Ovary (tissue), 9 donors: ENCODE results near the gene SLIT1. TPM values are rescaled to one million over a fixed set of nuclear protein-coding genes. Genes with fewer than 3 reads are reported as not detected.

ENCODE experiments used
- DNase-seq, 5 donors: peaks; one replicate each; pipeline ENCODE4 v3.0.0-alpha.2; 2019 to 2020
- H3K27ac ChIP-seq, 2 donors: fragments of 200-600 bp; one replicate each; pipeline versions ENCODE4 v1.5.1 to v1.8.0; 2019 to 2022
- H3K27me3 ChIP-seq: fragments of 200-600 bp; one replicate; pipeline ENCODE4 v1.8.0; 2022
- H3K36me3 ChIP-seq: fragments of 200-600 bp; sonication (generic); one replicate; pipeline ENCODE4 v1.5.1; 2019
- H3K4me1 ChIP-seq: one replicate; pipeline ENCODE4 v1.8.1; 2013; ENCODE audit warnings: mild to moderate bottlenecking, moderate library complexity; ENCODE audit not compliant: insufficient read depth
- H3K4me3 ChIP-seq: fragments of 200-600 bp; sonication (generic); one replicate; pipeline ENCODE4 v1.5.1; 2017
- H3K9me3 ChIP-seq, 2 donors: fragments of 200-600 bp in 1 of 2; sonication (generic) in 1 of 2; one replicate each; pipeline versions ENCODE4 v1.5.1 to v1.8.1; 2013 to 2019; ENCODE audit warnings: mild to moderate bottlenecking in 1 of 2, moderate library complexity in 1 of 2
- CTCF ChIP-seq, 3 donors: fragments of 450-650 bp in 2 of 3; fragments of 200-600 bp in 1 of 3; IDR thresholded peaks; one replicate each; pipeline versions ENCODE4 v1.5.1 to v1.8.0; 2016 to 2022; ENCODE audit warnings: antibody characterized with exemption in 3 of 3, mild to moderate bottlenecking in 1 of 3
- EP300 ChIP-seq: sonication (generic); formaldehyde crosslinking; IDR thresholded peaks from one replicate; pipeline ENCODE4 v1.6.1; 2017; ENCODE audit warnings: antibody characterized with exemption
- POLR2A ChIP-seq: fragments of 450-650 bp; IDR thresholded peaks from one replicate; pipeline ENCODE4 v1.6.1; 2017; ENCODE audit warnings: antibody characterized with exemption, mild to moderate bottlenecking, moderate library complexity
- WGBS, 3 donors: extraction: QIAGEN DNeasy Blood & Tissue Kit in 1 of 3; methylation state at CpG; one replicate each; pipeline versions ENCODE4 v1.1.5 to v1.1.7; 2013 to 2017; 5-methylcytosine and 5-hydroxymethylcytosine counted together
- intact Hi-C, 4 donors: fragments of 100-400 bp; cut with DNase I; formaldehyde crosslinking; loops; one replicate each; pipeline versions ENCODE4 v1.11.0 to v1.15.1; 2022 to 2023
- polyA plus RNA-seq, 2 donors: library from polyadenylated mRNA; stranded (reverse); fragments of 200-250 nt in 1 of 2; fragments of 350-450 nt in 1 of 2; fragmentation: Illumina TruSeq in 1 of 2; extraction: RNeasy Lipid Tissue Mini Kit (QIAGEN cat#74804) in 1 of 2; gene quantifications; one replicate each; pipeline ENCODE4 v1.2.3, GENCODE V29; 2013 to 2014
- total RNA-seq, 7 donors: library from RNA; depleted of rRNA in 2 of 7; stranded (reverse); fragments of >200 nt in 2 of 7; fragmentation: NEBNext Ultra II Directional in 3 of 7; extraction: Animal tissue kit (Norgen Biotek cat#: 25700) in 3 of 7; gene quantifications; one replicate each; pipeline versions ENCODE4 v1.1.0 to v1.2.4, GENCODE V29; 2016 to 2023
- donor health status: DM: no; HTN: no; CAD: no; lungs with moderate emphysema.
- donor health status: DM: no; HTN: no; CAD: no.
- donor health status: Bipolar disorder and iron deficiency.
- donor health status: DM: yes; HTN: yes; CAD: no.
- donor health status: DM: no; HTN: no; CAD: no.
- donor health status: DM: yes; HTN: yes; CAD: no.

The SLIT1 gene
- total and polyA plus RNA-seq, 9 donors = under 0.01 to 0.62 (median 0.25) TPM

DNA sequence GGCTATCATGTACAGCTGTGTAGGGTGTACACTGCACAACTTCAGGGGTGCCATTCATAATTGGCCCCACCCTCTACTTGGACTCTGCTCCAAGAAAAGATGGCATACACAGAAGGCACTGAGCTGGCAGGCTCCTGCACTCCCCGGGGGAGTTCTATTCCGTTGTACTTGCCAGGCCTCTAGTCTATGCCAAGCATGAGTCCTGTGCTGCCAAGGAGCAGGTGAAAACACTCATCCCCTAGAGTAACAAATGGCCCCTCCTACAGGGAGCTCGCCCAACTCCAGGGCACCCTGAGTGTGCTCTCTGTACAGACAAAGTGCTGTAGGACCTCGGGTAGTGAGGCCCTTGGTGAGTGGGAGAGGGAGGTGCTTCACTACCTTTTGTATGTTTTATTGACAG, 127.2 kb downstream of the SLIT1 start:
- no peak for DNase-seq
- intact Hi-C loops = no loop called here
- Histone ChIP-seq H3K36me3 (no peaks in the 10 kb centered on the region), H3K4me3 (no peak overlapping the region), H3K27me3 (no peaks in the 10 kb centered on the region), H3K9me3 (no peaks in the 10 kb centered on the region), H3K27ac (no peak overlapping the region), H3K4me1 (no peaks in the 10 kb centered on the region)
- WGBS, 3 donors = 40 to 56% (median 43%) methylated on average over 4 of the region's 4 CpGs
- TF ChIP-seq POLR2A (no peak), CTCF (IDR thresholded peaks at IDR 0.05) (no peak), EP300 (no peak)

DNA sequence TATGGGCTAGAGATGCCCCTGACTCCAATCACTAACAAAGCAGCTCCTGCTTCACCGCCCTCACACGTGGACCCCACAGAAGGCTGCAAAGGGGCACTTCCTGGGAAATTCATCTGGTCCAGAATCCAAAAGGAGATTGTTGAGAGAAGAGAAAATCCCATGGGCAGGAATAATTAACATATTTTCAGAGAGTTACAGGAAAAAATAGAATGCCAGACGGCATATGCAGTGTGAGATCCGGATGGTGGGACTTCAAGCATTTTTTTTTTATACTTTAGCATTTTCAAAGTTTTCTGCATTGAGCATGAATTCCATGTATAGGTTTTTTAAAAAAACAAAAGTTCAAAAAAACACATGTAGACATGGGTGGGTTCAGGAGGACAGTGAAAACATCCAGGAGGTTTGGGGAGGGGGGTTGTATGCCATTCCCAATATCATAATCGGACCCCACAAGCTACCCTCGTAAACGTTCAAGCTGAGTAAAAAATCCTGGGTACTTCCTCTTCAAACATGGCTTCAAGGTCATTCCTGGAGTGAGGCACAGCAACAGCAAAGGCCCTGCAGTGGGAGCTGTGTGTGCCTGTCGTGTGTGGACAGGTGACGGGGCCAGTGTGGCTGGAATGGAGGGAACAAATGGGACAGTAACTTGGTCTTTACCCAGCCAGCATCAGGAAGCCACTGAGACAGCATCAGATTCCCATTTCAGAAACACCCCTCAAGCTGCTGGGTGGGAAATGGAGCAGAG, 128.1 kb downstream of the SLIT1 start:
- 54 to 61% (median 55%) methylated on average over 9 of the region's 9 CpGs for WGBS, 3 donors
- no peak for TF ChIP-seq POLR2A
- TF ChIP-seq CTCF (IDR thresholded peaks at IDR 0.05) = no peak
- TF ChIP-seq EP300 = no peak
- H3K27me3 ChIP-seq = no peaks in the 10 kb centered on the region
- no peaks in the 10 kb centered on the region for H3K36me3 ChIP-seq
- no peaks in the 10 kb centered on the region for H3K4me1 ChIP-seq
- intact Hi-C loops = no loop called here
- H3K27ac ChIP-seq = no peak overlapping the region
- no peak for DNase-seq
- H3K4me3 ChIP-seq = no peak overlapping the region
- H3K9me3 ChIP-seq = no peaks in the 10 kb centered on the region

DNA sequence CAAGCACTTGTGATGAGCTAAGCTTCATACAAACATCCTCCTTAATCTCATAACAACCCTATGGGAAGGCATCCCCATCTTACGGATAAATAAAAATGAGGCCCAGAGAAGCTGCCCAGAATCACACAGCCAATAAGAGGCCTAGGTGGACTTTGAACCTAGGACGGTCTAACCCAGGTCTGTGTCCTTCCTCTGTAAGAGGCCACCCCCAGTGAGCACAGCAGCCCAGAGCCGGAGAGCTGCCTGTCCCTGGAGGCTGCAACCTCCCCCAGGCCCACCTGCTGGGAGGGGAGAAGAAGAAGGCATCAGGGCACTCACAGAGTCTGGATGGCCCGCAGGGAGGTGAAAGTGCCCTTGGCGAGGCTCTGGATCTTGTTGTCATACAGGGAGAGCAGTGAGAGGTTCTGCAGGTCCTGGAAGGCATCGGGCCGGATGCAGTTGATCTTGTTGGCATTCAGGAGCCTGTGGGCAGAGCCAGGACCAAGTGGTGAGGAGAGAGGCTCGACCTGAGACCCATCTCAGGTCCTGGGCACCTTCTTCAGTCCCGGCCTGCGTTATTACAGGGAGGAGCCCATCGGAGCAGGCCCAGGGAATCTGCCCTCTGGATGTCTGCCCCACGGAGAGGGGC, 129.6 kb downstream of the SLIT1 start:
- TF ChIP-seq EP300 (no peak), CTCF (IDR thresholded peaks at IDR 0.05) (no peak), POLR2A (no peak)
- no peak overlapping the region for H3K27ac ChIP-seq
- H3K36me3 ChIP-seq = no peaks in the 10 kb centered on the region
- H3K4me1 ChIP-seq = no peaks in the 10 kb centered on the region
- no peaks in the 10 kb centered on the region for H3K9me3 ChIP-seq
- intact Hi-C loops = no loop called here
- H3K4me3 ChIP-seq = no peak overlapping the region
- no peak for DNase-seq
- 86 to 91% (median 90%) methylated on average over 12 of the region's 12 CpGs for WGBS, 3 donors
- no peaks in the 10 kb centered on the region for H3K27me3 ChIP-seq

- Histone ChIP-seq H3K27ac (no peak overlapping the region), H3K36me3 (no peaks in the 10 kb centered on the region), H3K9me3 (no peaks in the 10 kb centered on the region), H3K4me1 (no peaks in the 10 kb centered on the region), H3K4me3 (no peak overlapping the region), H3K27me3 (no peaks in the 10 kb centered on the region)
- TF ChIP-seq POLR2A (no peak), EP300 (no peak), CTCF (IDR thresholded peaks at IDR 0.05) (no peak)
- DNase-seq = no peak
- intact Hi-C loops = no loop called here
- 75 to 82% (median 80%) methylated on average over 2 of the region's 2 CpGs for WGBS, 3 donors
Measured at GRCh38 chr10:97053276-97053675, 132.5 kb downstream of the SLIT1 start.
